ENCODE results near the gene TMEM151B. TPM values are rescaled to one million over a fixed set of nuclear protein-coding genes. Genes with fewer than 3 reads are reported as not detected.

TMEM151B gene
- total and polyA plus RNA-seq, 9 of the 15 experiments (the other 6 are each of a cell fraction or from before 2014, with no cell fraction given), result not detected

GRCh38 chr6:44265007-44265721 is 5.1 kb upstream of the TMEM151B start, which contains the start of gene NFKBIE (continued):
- no peak for TF ChIP-seq CHD7 (IDR thresholded peaks at IDR 0.05; ENCODE audit: low read depth, low read length)
- TF ChIP-seq ID3 (CRISPR knock-in tag; IDR thresholded peaks at IDR 0.05), result no peak
- peak; percentile 62; the same call in 1 of the 2 replicates for TF ChIP-seq ID3 (tag; IDR thresholded peaks at IDR 0.05)
- peak; percentile 33 for TF ChIP-seq ATF7 (IDR thresholded peaks at IDR 0.05)
- no peak for TF ChIP-seq ZNF695 (CRISPR knock-in tag; IDR thresholded peaks at IDR 0.05)
- TF ChIP-seq ZBTB33 (CRISPR knock-in tag; IDR thresholded peaks at IDR 0.05), result no peak
- TF ChIP-seq XRCC4 (IDR thresholded peaks at IDR 0.05; ENCODE audit: extremely low read depth, insufficient read depth, insufficient read length), result no peak
- TF ChIP-seq MCM5 (IDR thresholded peaks at IDR 0.05; ENCODE audit: low read depth), result no peak
- peak; percentile 6; the same call in 1 of the 2 replicates for TF ChIP-seq PKNOX1 (IDR thresholded peaks at IDR 0.05)
- no peak for TF ChIP-seq ZNF395 (CRISPR knock-in tag; IDR thresholded peaks at IDR 0.05)
- TF ChIP-seq ARID2 (IDR thresholded peaks at IDR 0.05), result no peak

Measured in K562 (cell line).